Measurements from ENCODE around the gene LTBP1.
"Not testable (repeated sequence)": the region's sequence is repeated elsewhere in the genome, so short reads cannot be mapped to it uniquely, and the experiment has no call there.

Gene LTBP1

GRCh38 chr2:33220533-33220932, 273.8 kb downstream of the LTBP1 start:
- DNase-seq (ENCODE audit: low read depth, low spot score), result no peak

- DNase-seq (ENCODE audit: low read depth, low spot score), result no peak
These were observed 274.5 kb downstream of the LTBP1 start for GRCh38 chr2:33221046-33221784.

- no peak for DNase-seq (ENCODE audit: low read depth, low spot score)
These were observed 275.6 kb downstream of the LTBP1 start for GRCh38 chr2:33222309-33222708.

GRCh38 chr2:33223856-33224255, 277.1 kb downstream of the LTBP1 start:
- DNase-seq (ENCODE audit: low read depth, low spot score), result no peak

GRCh38 chr2:33225350-33225749, 278.6 kb downstream of the LTBP1 start:
- DNase-seq (ENCODE audit: low read depth, low spot score), result no peak

GRCh38 chr2:33226546-33226945, 279.8 kb downstream of the LTBP1 start:
- no peak for DNase-seq (ENCODE audit: low read depth, low spot score)

GRCh38 chr2:33229646-33230045, 282.9 kb downstream of the LTBP1 start:
- no peak for DNase-seq (ENCODE audit: low read depth, low spot score)

- no peak for DNase-seq (ENCODE audit: low read depth, low spot score)
These were observed 283.4 kb downstream of the LTBP1 start for GRCh38 chr2:33230195-33230594.

- no peak for DNase-seq (ENCODE audit: low read depth, low spot score)
These were observed 284.1 kb downstream of the LTBP1 start for GRCh38 chr2:33230842-33231241.

GRCh38 chr2:33235559-33235958, 288.8 kb downstream of the LTBP1 start:
- DNase-seq (ENCODE audit: low read depth, low spot score), result not testable (repeated sequence)

GRCh38 chr2:33236482-33237385, 290.0 kb downstream of the LTBP1 start:
- DNase-seq (ENCODE audit: low read depth, low spot score), result peak; percentile 36

GRCh38 chr2:33238111-33238510, 291.4 kb downstream of the LTBP1 start:
- DNase-seq (ENCODE audit: low read depth, low spot score), result no peak

- no peak for DNase-seq (ENCODE audit: low read depth, low spot score)
These were observed 293.4 kb downstream of the LTBP1 start for GRCh38 chr2:33240178-33240577.

- no peak for DNase-seq (ENCODE audit: low read depth, low spot score)
These were observed 294.3 kb downstream of the LTBP1 start for GRCh38 chr2:33241072-33241471.

GRCh38 chr2:33241581-33241980, 294.8 kb downstream of the LTBP1 start:
- no peak for DNase-seq (ENCODE audit: low read depth, low spot score)

- DNase-seq (ENCODE audit: low read depth, low spot score), result no peak
These were observed 296.1 kb downstream of the LTBP1 start for GRCh38 chr2:33242845-33243244.

- no peak for DNase-seq (ENCODE audit: low read depth, low spot score)
These were observed 299.7 kb downstream of the LTBP1 start for GRCh38 chr2:33246432-33246831.

GRCh38 chr2:33247365-33247764, 300.6 kb downstream of the LTBP1 start:
- no peak for DNase-seq (ENCODE audit: low read depth, low spot score)

GRCh38 chr2:33250417-33251029, 303.8 kb downstream of the LTBP1 start:
- no peak for DNase-seq (ENCODE audit: low read depth, low spot score)

GRCh38 chr2:33256162-33256755, 309.5 kb downstream of the LTBP1 start:
- DNase-seq (ENCODE audit: low read depth, low spot score), result no peak

- DNase-seq (ENCODE audit: low read depth, low spot score), result no peak
These were observed 311.6 kb downstream of the LTBP1 start for GRCh38 chr2:33258387-33258786.

- DNase-seq (ENCODE audit: low read depth, low spot score), result no peak
These were observed 315.3 kb downstream of the LTBP1 start for GRCh38 chr2:33262097-33262496.
